Activated CD8-positive, alpha-beta T cell treated with anti-CD3 and anti-CD28 coated beads, Interleukin-2, amount 10 ng/mL, durations not matched to agents 7 days and 5 days (primary cell): Measurements from ENCODE around the gene PTPN13. TPM values are rescaled to one million over a fixed set of nuclear protein-coding genes. Genes with fewer than 3 reads are reported as not detected.

Source experiments
- ATAC-seq: fragments of 150-1000 bp; cut with Tn5 transposase; one replicate; pipeline ENCODE4 v1.10.0; 2021; ENCODE audit warnings: moderate library complexity
- CTCF ChIA-PET: fragments of 350-600 bp; sonication (Branson Sonifier 250); formaldehyde crosslinking; loops from one replicate; lab custom pipeline; 2021; ENCODE audit warnings: antibody characterized with exemption; lab: Charles Lee
- POLR2A ChIA-PET: fragments of 350-600 bp; sonication (Branson Sonifier 250); formaldehyde crosslinking; loops from one replicate; lab custom pipeline; 2021; ENCODE audit warnings: antibody characterized with exemption; lab: Charles Lee
- DNase-seq: peaks from one replicate; pipeline ENCODE4 v3.0.0-alpha.2; 2020
- H3K27ac Mint-ChIP-seq: one replicate; pipeline ENCODE4 v1.8.0; 2021; ENCODE audit warnings: mild to moderate bottlenecking, mixed read lengths
- H3K27me3 Mint-ChIP-seq: one replicate; pipeline ENCODE4 v1.8.0; 2021; ENCODE audit warnings: low read depth, mixed read lengths
- H3K36me3 Mint-ChIP-seq: one replicate; pipeline ENCODE4 v1.8.0; 2021; ENCODE audit warnings: low read depth, mixed read lengths
- H3K4me1 Mint-ChIP-seq: one replicate; pipeline ENCODE4 v1.8.0; 2021; ENCODE audit warnings: low read depth, mixed read lengths
- H3K4me3 Mint-ChIP-seq: one replicate; pipeline ENCODE4 v1.8.0; 2021; ENCODE audit warnings: mild to moderate bottlenecking, mixed read lengths
- H3K9me3 Mint-ChIP-seq: one replicate; pipeline ENCODE4 v1.8.0; 2022; ENCODE audit warnings: mixed read lengths; ENCODE audit not compliant: insufficient read depth
- total RNA-seq, 2 experiments: library from RNA; stranded (reverse); gene quantifications; one replicate each; pipeline ENCODE4 v1.2.3, GENCODE V29; 2021

PTPN13 gene
- total RNA-seq: under 1 TPM; 0.08 to 0.16 TPM

DNA sequence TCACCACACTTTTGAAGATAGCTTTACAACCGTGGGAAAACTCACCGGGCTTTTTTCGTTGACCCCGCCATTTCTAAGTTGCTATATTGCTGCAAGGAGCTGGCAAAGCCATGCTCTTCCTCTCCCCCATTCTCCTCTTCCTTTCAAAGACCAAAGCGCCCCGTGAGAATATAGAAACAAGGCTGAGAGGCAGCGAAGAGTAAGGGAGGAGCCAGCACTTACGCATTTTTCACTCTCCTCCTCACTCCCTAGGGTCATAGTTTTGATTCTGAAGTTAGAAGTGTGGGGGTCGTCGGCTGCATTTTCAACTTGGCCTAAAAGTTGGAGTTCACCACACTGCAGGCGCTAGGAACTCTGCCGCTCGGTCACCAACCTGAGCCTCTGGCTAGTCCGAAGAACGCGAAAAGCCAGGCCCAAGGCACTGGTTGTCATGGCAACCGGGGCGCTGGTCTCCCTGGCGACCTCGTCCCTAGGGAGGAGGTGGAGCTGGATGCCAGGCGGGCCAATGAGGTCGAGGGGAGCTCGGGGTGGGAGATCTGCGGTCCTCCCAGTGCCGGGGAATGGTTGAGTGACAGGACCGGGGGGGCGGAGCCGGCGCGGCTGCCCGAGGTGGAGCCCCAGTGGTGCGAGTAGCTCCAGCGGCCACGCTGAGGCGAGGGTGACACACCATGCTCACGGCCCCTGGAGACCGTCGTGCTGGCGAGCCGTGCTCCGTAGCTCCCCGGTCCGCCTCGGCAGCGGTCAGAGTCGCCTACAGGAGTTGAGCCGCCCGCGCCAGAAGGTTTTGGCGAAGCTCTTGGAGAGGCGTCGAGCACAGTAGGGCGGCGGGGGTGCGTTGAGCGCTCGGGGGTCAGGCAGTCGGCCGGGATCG is at the start of gene PTPN13:
PTPN13 (plus strand) TSS at position 628 of the 871 bp plus-strand sequence. CDS start 40,942 bp downstream, outside the sequence.
- DNase-seq (peak; percentile 49), ATAC-seq (peak; percentile 89)
- H3K27me3 Mint-ChIP-seq: peaks cover 38% of the 10 kb centered on the region
- H3K9me3 Mint-ChIP-seq: no peaks in the 10 kb centered on the region
- peak within 1 kb of the TSS; percentile 58 for H3K4me3 Mint-ChIP-seq
- H3K4me1 Mint-ChIP-seq: peaks cover 15% of the 10 kb centered on the region
- CTCF ChIA-PET: no interaction called here
- no peak within 1 kb of the TSS for H3K27ac Mint-ChIP-seq
- POLR2A ChIA-PET: no interaction called here
- H3K36me3 Mint-ChIP-seq: no peaks in the 10 kb centered on the region

DNA sequence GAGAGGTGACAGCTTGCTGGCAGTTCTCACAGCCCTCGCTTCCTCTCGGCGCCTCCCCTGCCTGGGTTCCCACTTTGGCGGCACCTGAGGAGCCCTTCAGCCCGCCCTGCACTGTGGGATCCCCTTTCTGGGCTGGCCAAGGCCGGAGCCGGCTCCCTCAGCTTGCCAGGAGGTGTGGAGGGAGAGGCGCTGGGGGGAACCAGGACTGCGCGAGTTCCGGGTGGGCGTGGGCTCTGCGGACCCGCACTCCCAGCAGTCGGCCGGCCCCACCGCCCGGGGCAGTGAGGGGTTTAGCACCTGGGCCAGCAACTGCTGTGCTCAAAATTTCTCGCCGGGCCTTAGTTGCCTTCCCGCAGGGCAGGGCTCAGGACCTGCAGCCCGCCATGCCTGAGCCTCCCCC is 47.0 kb upstream of the PTPN13 start:
- H3K9me3 Mint-ChIP-seq: no peaks in the 10 kb centered on the region
- no peak for ATAC-seq
- H3K4me1 Mint-ChIP-seq: peaks cover 8% of the 10 kb centered on the region
- DNase-seq: no peak
- CTCF ChIA-PET: no interaction called here
- POLR2A ChIA-PET: no interaction called here
- H3K27ac Mint-ChIP-seq: no peak overlapping the region
- H3K4me3 Mint-ChIP-seq: no peak overlapping the region
- no peaks in the 10 kb centered on the region for H3K36me3 Mint-ChIP-seq
- no peaks in the 10 kb centered on the region for H3K27me3 Mint-ChIP-seq

DNA sequence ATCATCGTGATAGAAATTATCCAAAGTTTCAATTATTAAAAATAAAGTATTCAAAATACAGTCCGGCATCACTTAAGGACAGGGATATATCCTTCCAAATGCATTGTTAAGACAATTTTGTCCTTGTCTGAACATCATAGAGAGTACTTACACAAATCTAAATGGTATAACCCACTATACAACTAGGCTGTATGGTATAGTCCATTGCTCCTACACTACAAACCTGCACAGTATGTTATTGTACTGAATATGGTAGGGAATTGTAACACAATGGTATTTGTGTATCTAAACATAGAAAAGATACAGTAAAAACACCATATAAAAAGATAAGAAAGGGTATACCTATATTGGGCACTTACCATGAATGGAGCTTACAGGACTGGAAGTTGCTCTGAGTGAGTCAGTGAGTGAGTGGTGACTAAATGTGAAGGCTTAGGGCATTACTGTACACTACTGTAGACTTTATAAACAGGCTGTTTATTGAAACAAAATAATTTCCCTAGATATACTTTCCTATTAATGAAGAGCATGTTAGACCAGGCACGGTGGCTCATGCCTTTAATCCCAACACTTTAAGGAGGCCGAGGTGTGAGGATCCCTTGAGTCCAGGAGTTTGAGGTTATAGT is 44.8 kb upstream of the PTPN13 start:
- H3K36me3 Mint-ChIP-seq: no peaks in the 10 kb centered on the region
- no peak for ATAC-seq
- CTCF ChIA-PET: no interaction called here
- POLR2A ChIA-PET: no interaction called here
- no peaks in the 10 kb centered on the region for H3K27me3 Mint-ChIP-seq
- H3K9me3 Mint-ChIP-seq: no peaks in the 10 kb centered on the region
- DNase-seq: no peak
- peaks cover 8% of the 10 kb centered on the region for H3K4me1 Mint-ChIP-seq
- no peak overlapping the region for H3K27ac Mint-ChIP-seq
- no peak overlapping the region for H3K4me3 Mint-ChIP-seq

DNA sequence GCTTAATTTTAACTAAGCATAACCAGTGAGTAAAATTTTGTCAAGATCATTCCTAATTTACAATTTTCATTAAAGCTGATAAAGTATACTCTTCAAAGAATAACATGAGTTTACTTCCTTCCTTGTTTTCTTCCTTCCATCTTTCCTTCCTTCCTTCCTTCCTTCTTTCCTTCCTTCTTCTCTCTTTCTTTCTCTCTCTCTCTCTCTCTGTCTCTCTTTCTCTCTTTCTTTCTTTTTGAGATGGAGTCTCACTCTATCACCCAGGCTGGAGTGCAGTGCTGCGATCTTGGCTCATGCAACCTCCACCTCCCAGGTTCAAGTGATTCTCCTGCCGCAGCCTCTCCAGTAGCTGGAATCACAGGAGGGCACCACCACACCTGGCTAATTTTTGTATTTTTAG is 42.7 kb upstream of the PTPN13 start:
- DNase-seq (no peak), ATAC-seq (no peak)
- H3K4me1 Mint-ChIP-seq: no peaks in the 10 kb centered on the region
- H3K4me3 Mint-ChIP-seq: no peak overlapping the region
- peaks cover 5% of the 10 kb centered on the region for H3K27me3 Mint-ChIP-seq
- ChIA-PET CTCF (no interaction called here), POLR2A (no interaction called here)
- H3K27ac Mint-ChIP-seq: no peak overlapping the region
- no peaks in the 10 kb centered on the region for H3K9me3 Mint-ChIP-seq
- no peaks in the 10 kb centered on the region for H3K36me3 Mint-ChIP-seq

GRCh38 chr4:86554646-86555045 is 39.5 kb upstream of the PTPN13 start:
- POLR2A ChIA-PET: no interaction called here
- peaks cover 1% of the 10 kb centered on the region for H3K4me1 Mint-ChIP-seq

GRCh38 chr4:86556791-86557415 is 37.2 kb upstream of the PTPN13 start:
- Mint-ChIP-seq H3K36me3 (no peaks in the 10 kb centered on the region), H3K27me3 (peaks cover 7% of the 10 kb centered on the region), H3K9me3 (no peaks in the 10 kb centered on the region), H3K27ac (no peak overlapping the region), H3K4me1 (peaks cover 1% of the 10 kb centered on the region), H3K4me3 (no peak overlapping the region)
- ChIA-PET POLR2A (no interaction called here), CTCF (interaction anchor here (1.0 kb wide), 1 partner anchor 61 kb away, joined by 3 read pairs; no protein-coding TSS in a partner anchor)
- DNase-seq (no peak), ATAC-seq (no peak)

More at GRCh38 chr4:86554646-86555045, 39.5 kb upstream of the PTPN13 start:
- Mint-ChIP-seq H3K27ac (no peak overlapping the region), H3K9me3 (no peaks in the 10 kb centered on the region), H3K27me3 (peaks cover 7% of the 10 kb centered on the region), H3K36me3 (no peaks in the 10 kb centered on the region), H3K4me3 (no peak overlapping the region)
- DNase-seq: no peak
- CTCF ChIA-PET: no interaction called here
- no peak for ATAC-seq

DNA sequence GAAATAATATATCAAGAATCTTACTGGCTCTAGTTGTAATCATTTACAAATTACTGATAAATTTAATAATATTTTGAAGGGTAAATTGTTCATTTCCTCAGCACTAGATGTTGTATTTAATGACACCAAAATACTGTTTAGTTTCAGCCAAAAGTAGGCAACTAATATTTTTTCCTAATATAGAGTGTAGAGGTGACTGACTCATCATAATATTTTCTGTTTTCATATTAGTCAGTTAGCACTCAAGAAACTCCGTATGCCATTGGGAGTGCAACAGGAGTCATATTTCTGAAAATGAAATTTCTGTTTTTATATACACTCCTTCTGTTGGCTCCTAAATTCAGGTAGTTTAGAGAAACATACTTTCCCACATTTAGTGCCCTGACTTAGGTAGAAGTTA is 36.6 kb upstream of the PTPN13 start:
- H3K27ac Mint-ChIP-seq: no peak overlapping the region
- no peaks in the 10 kb centered on the region for H3K36me3 Mint-ChIP-seq
- ATAC-seq: no peak
- peaks cover 1% of the 10 kb centered on the region for H3K4me1 Mint-ChIP-seq
- no peak overlapping the region for H3K4me3 Mint-ChIP-seq
- ChIA-PET CTCF (interaction anchor here (1.0 kb wide), 1 partner anchor 62 kb away, joined by 3 read pairs; no protein-coding TSS in a partner anchor), POLR2A (no interaction called here)
- no peak for DNase-seq
- H3K9me3 Mint-ChIP-seq: no peaks in the 10 kb centered on the region
- peaks cover 7% of the 10 kb centered on the region for H3K27me3 Mint-ChIP-seq

GRCh38 chr4:86558258-86558657 is 35.9 kb upstream of the PTPN13 start:
- H3K27me3 Mint-ChIP-seq: peaks cover 7% of the 10 kb centered on the region
- no peak overlapping the region for H3K4me3 Mint-ChIP-seq
- H3K9me3 Mint-ChIP-seq: no peaks in the 10 kb centered on the region
- no peak for ATAC-seq
- no peak for DNase-seq
- H3K4me1 Mint-ChIP-seq: peaks cover 1% of the 10 kb centered on the region
- H3K27ac Mint-ChIP-seq: no peak overlapping the region
- ChIA-PET POLR2A (no interaction called here), CTCF (no interaction called here)
- H3K36me3 Mint-ChIP-seq: no peaks in the 10 kb centered on the region

GRCh38 chr4:86558797-86559196 is 35.3 kb upstream of the PTPN13 start:
- Mint-ChIP-seq H3K27me3 (peaks cover 7% of the 10 kb centered on the region), H3K36me3 (no peaks in the 10 kb centered on the region), H3K4me1 (peaks cover 1% of the 10 kb centered on the region), H3K9me3 (no peaks in the 10 kb centered on the region), H3K4me3 (no peak overlapping the region), H3K27ac (no peak overlapping the region)
- POLR2A ChIA-PET: no interaction called here
- DNase-seq (no peak), ATAC-seq (no peak)
- CTCF ChIA-PET: no interaction called here

- Mint-ChIP-seq H3K4me3 (no peak overlapping the region), H3K27me3 (peaks cover 2% of the 10 kb centered on the region), H3K27ac (no peak overlapping the region), H3K36me3 (no peaks in the 10 kb centered on the region), H3K9me3 (no peaks in the 10 kb centered on the region), H3K4me1 (peaks cover 1% of the 10 kb centered on the region)
- POLR2A ChIA-PET: no interaction called here
- DNase-seq (no peak), ATAC-seq (no peak)
- CTCF ChIA-PET: no interaction called here
Observed at GRCh38 chr4:86560447-86560846, 33.7 kb upstream of the PTPN13 start.

GRCh38 chr4:86561256-86561655 is 32.9 kb upstream of the PTPN13 start:
- no peak for DNase-seq
- Mint-ChIP-seq H3K27me3 (peaks cover 2% of the 10 kb centered on the region), H3K4me1 (peaks cover 1% of the 10 kb centered on the region), H3K36me3 (no peaks in the 10 kb centered on the region), H3K9me3 (no peaks in the 10 kb centered on the region), H3K4me3 (no peak overlapping the region), H3K27ac (no peak overlapping the region)
- no peak for ATAC-seq
- CTCF ChIA-PET: no interaction called here
- POLR2A ChIA-PET: no interaction called here

DNA sequence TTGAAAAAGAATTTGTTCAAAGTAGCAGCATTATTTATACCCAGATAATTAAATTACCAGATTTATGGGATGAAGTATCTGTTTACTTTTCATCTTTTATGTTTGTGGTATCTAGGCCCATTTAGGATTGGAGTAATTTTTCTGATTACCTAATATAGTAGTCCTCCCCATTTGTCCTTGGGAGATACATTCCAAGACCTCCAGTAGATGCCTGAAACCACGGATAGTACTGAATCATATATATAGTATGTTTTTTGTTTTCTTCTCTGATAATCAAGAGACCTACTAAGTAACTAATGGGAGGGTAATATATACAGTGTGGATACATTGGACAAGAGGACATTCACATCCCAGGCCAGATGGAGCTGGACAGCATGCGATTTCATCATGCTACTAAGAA is 30.7 kb upstream of the PTPN13 start:
- ATAC-seq (no peak), DNase-seq (no peak)
- ChIA-PET CTCF (no interaction called here), POLR2A (no interaction called here)
- Mint-ChIP-seq H3K36me3 (no peaks in the 10 kb centered on the region), H3K4me1 (no peaks in the 10 kb centered on the region), H3K9me3 (no peaks in the 10 kb centered on the region), H3K27me3 (no peaks in the 10 kb centered on the region), H3K27ac (no peak overlapping the region), H3K4me3 (no peak overlapping the region)
